AG09319 (cell line): ENCODE results near the gene SHBG.

Experiments used
- DNase-seq: peaks from one replicate; pipeline ENCODE4 v3.0.0-alpha.2; 2010; ENCODE audit warnings: low read depth; ENCODE audit errors: extremely low read depth
- TF ChIP-seq, protein P1 (sequence below): IDR thresholded peaks from 2 replicates; pipeline ENCODE4 v1.5.1; 2011; ENCODE audit warnings: low read depth, mild to moderate bottlenecking, inconsistent platforms, low read length, moderate library complexity

The SHBG gene

DNA sequence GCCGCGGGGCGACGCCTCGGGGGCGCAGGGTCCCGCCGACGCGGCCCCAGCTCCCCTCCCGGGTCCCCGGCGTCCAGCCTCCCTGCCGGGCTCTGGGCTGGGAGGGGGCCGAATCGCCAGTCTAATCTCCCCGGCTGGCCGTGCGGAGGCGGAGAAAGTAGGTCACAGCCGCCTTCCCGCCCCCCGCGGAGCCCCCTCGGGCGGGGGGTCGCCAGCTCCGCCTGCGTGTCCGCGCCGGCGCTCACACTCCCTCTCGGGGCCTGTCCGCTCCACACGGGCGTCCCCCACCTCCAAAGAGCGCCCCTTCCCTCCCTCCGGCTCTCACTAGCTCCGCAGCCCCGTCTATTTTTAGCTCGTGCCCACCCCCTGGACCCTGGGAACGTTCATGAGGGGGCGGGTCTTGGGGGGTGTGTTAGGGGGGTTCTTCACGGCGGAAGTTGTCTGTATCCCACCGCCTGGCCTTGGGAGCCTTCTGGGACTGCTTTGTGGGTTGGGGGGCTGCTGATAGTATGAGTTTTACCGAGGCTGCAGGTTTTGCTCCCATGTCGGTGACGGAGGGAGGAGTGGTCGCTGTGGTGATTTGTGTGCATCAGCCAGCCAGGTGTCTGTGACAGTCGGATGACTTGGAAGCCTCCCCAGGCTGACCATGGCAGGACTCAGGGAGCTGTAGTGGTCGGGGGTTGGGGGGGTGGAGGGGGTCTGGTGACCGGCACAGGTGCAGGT, 21.9 kb downstream of the SHBG start:
- DNase-seq = no peak
- TF ChIP-seq, protein P1, sequence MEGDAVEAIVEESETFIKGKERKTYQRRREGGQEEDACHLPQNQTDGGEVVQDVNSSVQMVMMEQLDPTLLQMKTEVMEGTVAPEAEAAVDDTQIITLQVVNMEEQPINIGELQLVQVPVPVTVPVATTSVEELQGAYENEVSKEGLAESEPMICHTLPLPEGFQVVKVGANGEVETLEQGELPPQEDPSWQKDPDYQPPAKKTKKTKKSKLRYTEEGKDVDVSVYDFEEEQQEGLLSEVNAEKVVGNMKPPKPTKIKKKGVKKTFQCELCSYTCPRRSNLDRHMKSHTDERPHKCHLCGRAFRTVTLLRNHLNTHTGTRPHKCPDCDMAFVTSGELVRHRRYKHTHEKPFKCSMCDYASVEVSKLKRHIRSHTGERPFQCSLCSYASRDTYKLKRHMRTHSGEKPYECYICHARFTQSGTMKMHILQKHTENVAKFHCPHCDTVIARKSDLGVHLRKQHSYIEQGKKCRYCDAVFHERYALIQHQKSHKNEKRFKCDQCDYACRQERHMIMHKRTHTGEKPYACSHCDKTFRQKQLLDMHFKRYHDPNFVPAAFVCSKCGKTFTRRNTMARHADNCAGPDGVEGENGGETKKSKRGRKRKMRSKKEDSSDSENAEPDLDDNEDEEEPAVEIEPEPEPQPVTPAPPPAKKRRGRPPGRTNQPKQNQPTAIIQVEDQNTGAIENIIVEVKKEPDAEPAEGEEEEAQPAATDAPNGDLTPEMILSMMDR = no peak

DNA sequence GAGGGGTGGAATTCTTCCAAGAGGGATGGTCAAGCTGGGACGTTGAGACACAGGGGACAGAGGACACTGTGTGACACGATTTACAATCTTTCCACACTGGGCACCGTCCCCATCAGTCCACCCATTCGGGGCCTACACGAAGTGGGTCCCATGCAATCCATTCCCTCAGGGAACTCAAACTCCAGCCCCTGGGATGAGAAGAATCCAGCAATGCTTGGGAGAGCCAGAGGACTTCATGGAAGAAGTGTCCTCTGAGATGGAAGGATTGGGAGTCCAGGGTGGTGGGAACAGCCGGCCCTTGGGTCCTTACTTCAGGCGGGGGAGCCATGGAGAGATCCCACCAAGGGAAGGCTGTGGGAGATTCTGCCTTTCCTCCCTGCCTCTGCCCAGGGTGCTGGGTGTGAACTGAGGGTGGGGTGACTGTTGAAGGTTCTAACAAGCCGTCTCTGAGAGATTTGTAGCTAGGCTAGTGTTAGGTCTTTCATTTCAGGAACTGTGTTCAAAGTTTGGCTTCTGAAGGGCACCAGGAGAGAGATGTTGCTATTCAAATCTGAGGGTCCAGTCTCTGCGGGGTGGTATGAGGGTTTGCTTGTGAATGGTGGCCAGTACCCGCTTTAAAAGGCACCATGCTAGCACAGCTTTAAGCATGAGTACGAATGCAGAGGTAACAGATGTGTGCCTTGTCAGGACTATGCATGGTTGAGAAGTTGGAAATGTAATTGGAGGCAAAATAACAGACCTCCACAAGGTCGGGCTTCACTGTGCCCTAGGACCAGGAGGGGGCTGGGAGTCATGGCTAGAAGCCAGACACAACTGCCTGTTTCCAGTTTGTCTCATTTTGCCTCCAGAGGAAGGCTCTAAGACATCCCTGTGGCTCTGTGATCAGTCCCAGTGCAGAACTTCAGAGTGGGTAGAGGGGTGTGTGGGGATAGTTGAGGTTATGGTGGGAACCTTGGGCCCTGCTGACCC, 22.7 kb downstream of the SHBG start:
- no peak for DNase-seq
- TF ChIP-seq, protein P1 = no peak

DNA sequence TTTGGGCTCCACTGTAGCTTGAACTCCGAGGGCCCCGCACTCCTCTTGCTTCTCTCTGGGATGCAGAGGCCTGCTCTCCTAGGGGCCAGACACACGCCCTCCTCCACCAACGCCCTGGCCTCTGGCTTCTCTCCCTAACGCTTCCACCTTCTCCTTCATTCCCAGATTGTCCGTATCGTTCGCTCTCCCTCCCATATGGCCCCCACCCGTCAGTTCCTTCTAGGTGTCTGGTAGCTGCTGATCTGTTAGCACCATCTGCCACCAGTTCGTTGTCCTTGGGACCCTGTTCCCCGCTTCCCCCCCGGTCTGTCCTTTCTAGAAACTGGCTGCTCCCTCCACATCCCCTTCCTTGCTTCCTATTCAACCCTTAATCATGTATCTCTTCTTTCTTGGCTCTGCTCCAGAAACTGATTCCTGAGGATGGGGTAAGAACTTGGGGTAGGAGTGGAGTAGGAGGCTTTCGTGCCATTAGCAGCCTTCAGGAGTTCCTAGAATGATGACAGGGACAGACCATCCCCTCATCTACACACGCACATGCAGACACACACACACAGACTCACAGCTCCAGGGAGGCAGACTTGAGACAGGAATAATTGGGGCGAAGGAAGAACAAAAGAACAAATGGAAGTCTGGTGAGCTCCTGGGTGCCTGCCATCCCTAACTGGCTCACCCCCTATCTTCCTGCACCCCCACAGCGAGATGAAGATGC, 25.1 kb downstream of the SHBG start:
- no peak for DNase-seq
- TF ChIP-seq, protein P1 = no peak

DNA sequence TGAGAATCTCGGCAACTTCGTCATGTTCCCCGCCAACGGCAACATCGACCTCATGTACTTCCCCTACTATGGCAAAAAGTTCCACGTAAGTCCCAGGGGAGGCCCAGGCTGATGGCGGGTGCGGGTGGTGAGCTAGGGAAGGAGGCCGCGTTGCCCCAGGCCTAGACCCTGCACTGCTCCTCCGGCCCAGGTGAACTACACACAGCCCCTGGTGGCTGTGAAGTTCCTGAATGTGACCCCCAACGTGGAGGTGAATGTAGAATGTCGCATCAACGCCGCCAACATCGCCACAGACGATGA, 25.6 kb downstream of the SHBG start:
- DNase-seq = no peak
- TF ChIP-seq, protein P1 = no peak

DNA sequence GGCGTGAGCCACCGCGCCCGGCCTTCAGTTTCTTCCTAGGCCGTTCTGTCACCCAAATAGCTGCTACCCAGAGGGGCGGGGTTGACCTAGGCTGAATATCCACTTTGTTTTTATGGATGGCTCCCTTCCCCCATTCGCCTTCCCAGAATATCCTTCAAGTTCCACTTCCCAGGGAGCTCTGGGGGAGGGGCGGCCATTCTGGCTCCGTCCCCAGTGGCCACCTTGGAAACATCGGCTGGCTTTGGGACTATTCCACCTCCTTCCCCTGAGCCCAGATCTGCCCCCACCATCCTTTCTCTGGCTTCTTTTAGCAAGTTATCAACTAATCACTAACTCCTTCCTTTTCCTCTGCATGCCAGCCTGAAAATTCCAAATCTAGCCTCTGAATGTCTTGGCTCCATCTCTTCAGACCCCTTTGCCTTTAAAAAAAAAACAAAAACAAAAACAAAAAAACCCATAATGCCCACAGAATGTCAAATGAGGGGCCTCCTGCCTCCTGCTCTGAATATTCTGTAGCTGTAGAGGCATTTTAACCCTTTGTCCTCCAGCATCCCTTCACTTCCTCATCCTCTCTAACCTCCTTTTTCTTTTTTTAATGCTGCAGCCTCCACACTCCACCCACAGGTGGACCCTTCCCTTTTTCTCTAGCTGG, 27.1 kb downstream of the SHBG start:
- TF ChIP-seq, protein P1 = no peak
- DNase-seq = no peak

DNA sequence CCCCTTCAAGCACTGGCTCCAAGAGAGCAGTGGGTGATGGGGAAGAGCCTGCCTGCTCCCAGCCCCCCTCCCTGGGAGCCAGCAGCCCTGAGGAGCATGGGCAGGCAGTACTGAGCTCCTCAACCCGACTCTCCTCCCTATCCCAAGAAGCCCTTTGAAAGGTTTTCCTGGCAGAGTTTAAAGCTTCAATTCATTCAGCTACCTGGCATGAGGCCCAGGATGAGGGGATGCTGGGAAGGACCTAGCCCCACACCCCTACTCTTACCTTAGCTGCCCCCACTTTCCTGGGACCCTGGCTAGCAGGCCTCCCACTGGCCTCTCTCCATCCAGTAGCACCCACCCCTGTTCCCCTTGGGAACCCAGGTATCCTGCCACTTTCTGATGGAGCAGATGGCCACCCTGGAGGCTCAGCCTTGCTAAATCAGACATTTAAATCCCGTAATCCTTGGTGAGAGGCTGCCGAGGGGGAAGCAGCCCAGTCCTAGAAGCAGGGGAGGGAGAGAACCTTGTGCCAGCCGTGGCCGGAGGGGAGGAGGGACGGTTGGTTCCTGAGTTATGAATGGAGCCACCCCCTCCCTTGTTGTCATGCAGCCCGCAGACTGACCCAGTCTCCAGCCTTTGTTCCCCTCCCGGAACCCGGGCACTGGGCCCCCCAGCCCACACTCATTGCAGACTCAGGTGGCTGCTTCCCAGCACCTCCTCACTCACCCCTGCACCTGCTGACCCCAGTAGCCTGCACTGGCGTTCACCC, 37.9 kb downstream of the SHBG start:
- DNase-seq = no peak
- TF ChIP-seq, protein P1 = no peak
